Stomach (tissue), 4 donors: ENCODE measurements around the gene OBSCN.

Source experiments
- POLR2A ChIP-seq, 4 donors: fragments of 450-650 bp; IDR thresholded peaks; one replicate each; pipeline ENCODE4 v1.6.1; 2016; ENCODE audit warnings: antibody characterized with exemption in 4 of 4, control low read depth in 2 of 4, mild to moderate bottlenecking in 1 of 4, moderate library complexity in 1 of 4
- TF ChIP-seq, protein P1 (sequence below), 7 experiments: fragments of 450-650 bp in 4 of 7; fragments of 200-600 bp in 3 of 7; sonication (generic) in 3 of 7; IDR thresholded peaks; one replicate each; pipeline ENCODE4 v1.5.1; 2016 to 2019; ENCODE audit warnings: antibody characterized with exemption in 7 of 7, control low read depth in 2 of 7, mild to moderate bottlenecking in 1 of 7

GRCh38 chr1:228169345-228169744 is 38.5 kb upstream of the OBSCN start:
- no peak for TF ChIP-seq POLR2A (IDR thresholded peaks at IDR 0.05)
- TF ChIP-seq, protein P1, sequence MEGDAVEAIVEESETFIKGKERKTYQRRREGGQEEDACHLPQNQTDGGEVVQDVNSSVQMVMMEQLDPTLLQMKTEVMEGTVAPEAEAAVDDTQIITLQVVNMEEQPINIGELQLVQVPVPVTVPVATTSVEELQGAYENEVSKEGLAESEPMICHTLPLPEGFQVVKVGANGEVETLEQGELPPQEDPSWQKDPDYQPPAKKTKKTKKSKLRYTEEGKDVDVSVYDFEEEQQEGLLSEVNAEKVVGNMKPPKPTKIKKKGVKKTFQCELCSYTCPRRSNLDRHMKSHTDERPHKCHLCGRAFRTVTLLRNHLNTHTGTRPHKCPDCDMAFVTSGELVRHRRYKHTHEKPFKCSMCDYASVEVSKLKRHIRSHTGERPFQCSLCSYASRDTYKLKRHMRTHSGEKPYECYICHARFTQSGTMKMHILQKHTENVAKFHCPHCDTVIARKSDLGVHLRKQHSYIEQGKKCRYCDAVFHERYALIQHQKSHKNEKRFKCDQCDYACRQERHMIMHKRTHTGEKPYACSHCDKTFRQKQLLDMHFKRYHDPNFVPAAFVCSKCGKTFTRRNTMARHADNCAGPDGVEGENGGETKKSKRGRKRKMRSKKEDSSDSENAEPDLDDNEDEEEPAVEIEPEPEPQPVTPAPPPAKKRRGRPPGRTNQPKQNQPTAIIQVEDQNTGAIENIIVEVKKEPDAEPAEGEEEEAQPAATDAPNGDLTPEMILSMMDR (IDR thresholded peaks at IDR 0.05): no peak
